B cell (primary cell): ENCODE results near the gene PITPNB. TPM values are rescaled to one million over a fixed set of nuclear protein-coding genes. Genes with fewer than 3 reads are reported as not detected.

Experiments used
- ATAC-seq: fragments of 200-7000 bp; cut with Tn5 transposase; one replicate; pipeline ENCODE4 v1.10.0; 2021; ENCODE audit warnings: low read depth, mild to moderate bottlenecking, moderate number of reproducible peaks, moderate library complexity
- CTCF ChIA-PET: fragments of 350-600 bp; sonication (Branson Sonifier 250); formaldehyde crosslinking; loops from one replicate; lab custom pipeline; 2021; ENCODE audit warnings: antibody characterized with exemption, inconsistent platforms; lab: Charles Lee
- POLR2A ChIA-PET: fragments of 350-600 bp; sonication (Branson Sonifier 250); formaldehyde crosslinking; loops from one replicate; lab custom pipeline; 2021; ENCODE audit warnings: antibody characterized with exemption; lab: Charles Lee
- DNase-seq: peaks from one replicate; pipeline ENCODE4 v3.0.0; 2013
- H2AFZ ChIP-seq: 2 replicates; pipeline ENCODE4 v1.6.1; 2012; ENCODE audit warnings: mild to moderate bottlenecking, low read depth, low read length; ENCODE audit not compliant: insufficient read depth, poor library complexity, severe bottlenecking
- H3K27ac ChIP-seq, 2 donors: 1 replicate in 1 of 2; 2 replicates in 1 of 2; pipeline ENCODE4 v1.5.1; 2012 to 2013; ENCODE audit warnings: low read length in 2 of 2, mild to moderate bottlenecking in 2 of 2, moderate library complexity in 1 of 2
- H3K27me3 ChIP-seq, 4 experiments: fragments of 200-600 bp in 1 of 4; sonication (generic) in 1 of 4; replicated peaks in 1 of 4; 1 replicate in 2 of 4; 2 replicates in 2 of 4; pipeline versions ENCODE4 v1.6.1 to v1.7.0; 2013 to 2016; ENCODE audit warnings: low read length in 3 of 4, mild to moderate bottlenecking in 2 of 4, mixed read lengths in 1 of 4, moderate library complexity in 1 of 4; ENCODE audit not compliant: insufficient read depth in 4 of 4, control insufficient read depth in 3 of 4; ENCODE audit errors: control extremely low read depth in 1 of 4
- H3K36me3 ChIP-seq, 2 experiments: replicated peaks in 1 of 2; 1 replicate in 1 of 2; 2 replicates in 1 of 2; pipeline versions ENCODE4 v1.6.1 to v1.7.1; 2013; ENCODE audit warnings: low read length in 1 of 2; ENCODE audit not compliant: insufficient read depth in 2 of 2, control insufficient read depth in 1 of 2; ENCODE audit errors: control extremely low read depth in 1 of 2, extremely low read depth in 1 of 2
- H3K4me1 ChIP-seq, 2 donors: fragments of 200-600 bp in 1 of 2; sonication (generic) in 1 of 2; 1 replicate in 1 of 2; 2 replicates in 1 of 2; pipeline versions ENCODE4 v1.5.1 to v1.6.1; 2013 to 2017; ENCODE audit warnings: low read length in 2 of 2; ENCODE audit not compliant: control insufficient read depth in 2 of 2, insufficient read depth in 2 of 2
- H3K4me2 ChIP-seq: replicated peaks from 2 replicates; pipeline ENCODE3; 2012; ENCODE audit warnings: mild to moderate bottlenecking, low read depth, low read length; ENCODE audit not compliant: poor library complexity, severe bottlenecking
- H3K4me3 ChIP-seq, 5 experiments: fragments of 200-600 bp in 1 of 5; sonication (generic) in 1 of 5; 1 replicate in 3 of 5; 2 replicates in 2 of 5; pipeline versions ENCODE4 v1.5.1 to v1.7.0; 2011 to 2016; ENCODE audit warnings: low read length in 4 of 5, mild to moderate bottlenecking in 4 of 5, low read depth in 2 of 5, control low read depth in 1 of 5, moderate library complexity in 1 of 5; ENCODE audit not compliant: insufficient read depth in 1 of 5; ENCODE audit errors: control extremely low read depth in 1 of 5, extremely low read depth in 1 of 5
- H3K79me2 ChIP-seq: fragments of 200-600 bp; sonication (generic); one replicate; pipeline ENCODE4 v1.6.0; 2016; ENCODE audit warnings: low read length; ENCODE audit not compliant: control insufficient read depth, insufficient read depth
- H3K9ac ChIP-seq: fragments of 200-600 bp; sonication (generic); 2 replicates; pipeline ENCODE4 v1.6.1; 2017; ENCODE audit warnings: mild to moderate bottlenecking, low read length, moderate library complexity
- H3K9me3 ChIP-seq, 3 donors: one replicate each; pipeline versions ENCODE4 v1.6.1 to v1.7.1; 2013; ENCODE audit warnings: low read length in 2 of 3; ENCODE audit not compliant: control insufficient read depth in 2 of 3, insufficient read depth in 1 of 3; ENCODE audit errors: control extremely low read depth in 1 of 3
- H4K20me1 ChIP-seq: 2 replicates; pipeline ENCODE4 v1.6.0; 2012; ENCODE audit warnings: mild to moderate bottlenecking, low read length; ENCODE audit not compliant: insufficient read depth, control insufficient read depth, poor library complexity, severe bottlenecking
- H3K27ac Mint-ChIP-seq: one replicate; pipeline ENCODE4 v1.8.0; 2021; ENCODE audit warnings: mixed read lengths
- H3K27me3 Mint-ChIP-seq: one replicate; pipeline ENCODE4 v1.8.0; 2021; ENCODE audit warnings: mixed read lengths
- H3K4me1 Mint-ChIP-seq: one replicate; pipeline ENCODE4 v1.8.0; 2021; ENCODE audit warnings: mixed read lengths
- H3K4me3 Mint-ChIP-seq: one replicate; pipeline ENCODE4 v1.8.0; 2021; ENCODE audit warnings: mixed read lengths
- H3K9me3 Mint-ChIP-seq: one replicate; pipeline ENCODE4 v1.8.0; 2022; ENCODE audit warnings: mixed read lengths; ENCODE audit not compliant: insufficient read depth
- CTCF ChIP-seq: fragments of 200-600 bp; IDR thresholded peaks from one replicate; pipeline ENCODE4 v1.8.0; 2022; ENCODE audit warnings: antibody characterized with exemption, mild to moderate bottlenecking
- EZH2 ChIP-seq: IDR thresholded peaks from 2 replicates; pipeline ENCODE4 v1.6.1; 2012; ENCODE audit warnings: borderline replicate concordance, low read depth, mild to moderate bottlenecking, moderate library complexity, low read length; ENCODE audit not compliant: insufficient read depth, poor library complexity, severe bottlenecking
- WGBS: methylation state at CpG from one replicate; pipeline ENCODE4 v1.1.5; 2013; ENCODE audit warnings: missing lambda C conversion rate; ENCODE audit not compliant: insufficient coverage; 5-methylcytosine and 5-hydroxymethylcytosine counted together
- intact Hi-C: fragments of 100-400 bp; cut with micrococcal nuclease; formaldehyde crosslinking; loops from one replicate; pipeline ENCODE4 v1.10.0; 2022
- polyA plus RNA-seq: library from polyadenylated mRNA; depleted of rRNA; stranded (reverse); fragments of >200 nt; gene quantifications from 2 replicates; pipeline ENCODE4 v1.2.3, GENCODE V29; 2012
- total RNA-seq, 2 donors: library from RNA; stranded (reverse); fragments of 120-200 nt in 1 of 2; gene quantifications; 1 replicate in 1 of 2; 2 replicates in 1 of 2; pipeline versions ENCODE4 v1.2.3 to v1.2.4, GENCODE V29; 2013 to 2022

Gene PITPNB
- total and polyA plus RNA-seq, 2 donors (not counting 1 experiment from before 2014, with no cell fraction given): 17.5 to 82.3 TPM

GRCh38 chr22:27832606-27833005 is 86.5 kb downstream of the PITPNB start:
- no peaks in the 10 kb centered on the region for H3K27me3 Mint-ChIP-seq
- H3K9me3 ChIP-seq: peaks cover 0 to 3% (median 0%) of the 10 kb centered on the region in 3 donors
- H3K4me3 Mint-ChIP-seq: no peak overlapping the region
- no peaks in the 10 kb centered on the region for H3K4me1 Mint-ChIP-seq
- no peak overlapping the region for H2AFZ ChIP-seq
- H3K27ac ChIP-seq: no peak overlapping the region
- ChIA-PET CTCF (no interaction called here), POLR2A (no interaction called here)
- H3K4me2 ChIP-seq: no peak overlapping the region
- no peak overlapping the region for H3K4me3 ChIP-seq
- TF ChIP-seq EZH2 (no peak), CTCF (no peak)
- no peaks in the 10 kb centered on the region for H3K27me3 ChIP-seq
- intact Hi-C loops: no loop called here
- no peaks in the 10 kb centered on the region for H3K79me2 ChIP-seq
- no peak overlapping the region for H3K9ac ChIP-seq
- DNase-seq (no peak), ATAC-seq (no peak)
- peaks cover 2% of the 10 kb centered on the region for H3K9me3 Mint-ChIP-seq
- H3K4me1 ChIP-seq: no peaks in the 10 kb centered on the region
- H3K36me3 ChIP-seq: no peaks in the 10 kb centered on the region
- no peak overlapping the region for H3K27ac Mint-ChIP-seq
- 87% methylated on average over 4 of the region's 7 CpGs for WGBS
- no peaks in the 10 kb centered on the region for H4K20me1 ChIP-seq

- H2AFZ ChIP-seq: no peak overlapping the region
- H3K36me3 ChIP-seq: no peaks in the 10 kb centered on the region
- TF ChIP-seq EZH2 (no peak), CTCF (no peak)
- DNase-seq: no peak
- Mint-ChIP-seq H3K4me3 (no peak overlapping the region), H3K27me3 (no peaks in the 10 kb centered on the region), H3K9me3 (no peaks in the 10 kb centered on the region), H3K4me1 (no peaks in the 10 kb centered on the region), H3K27ac (no peak overlapping the region)
- no peak overlapping the region for H3K4me3 ChIP-seq
- H3K4me1 ChIP-seq: no peaks in the 10 kb centered on the region
- no peaks in the 10 kb centered on the region for H3K27me3 ChIP-seq
- no peak overlapping the region for H3K9ac ChIP-seq
- peaks cover 0 to 12% (median 0%) of the 10 kb centered on the region in 3 donors for H3K9me3 ChIP-seq
- no peak overlapping the region for H3K27ac ChIP-seq
- no peak for ATAC-seq
- 92% methylated on average over 2 of the region's 3 CpGs for WGBS
- H3K4me2 ChIP-seq: no peak overlapping the region
- no peaks in the 10 kb centered on the region for H3K79me2 ChIP-seq
- POLR2A ChIA-PET: no interaction called here
- intact Hi-C loops: no loop called here
- H4K20me1 ChIP-seq: no peaks in the 10 kb centered on the region
- CTCF ChIA-PET: no interaction called here
These were observed 89.4 kb downstream of the PITPNB start for GRCh38 chr22:27829620-27830019.
